Endometrial microvascular endothelial cells (primary cell): Measurements from ENCODE around the gene MFRP. TPM values are rescaled to one million over a fixed set of nuclear protein-coding genes. Genes with fewer than 3 reads are reported as not detected.

Experiments
- in situ Hi-C: cut with HindIII; loops from 2 replicates; pipeline ENCODE4 v1.10.0; 2017; ENCODE audit warnings: low sequenced_read_pairs, low pct_unique_long_range_greater_than_20kb; ENCODE audit errors: inconsistent ontology term
- total RNA-seq: library from RNA; depleted of rRNA; stranded (reverse); fragments of >200 nt; gene quantifications from one replicate; pipeline ENCODE4 v1.2.3, GENCODE V29; 2015; ENCODE audit errors: inconsistent ontology term

MFRP gene
- total RNA-seq, 1 donor from 2014 or later, result not detected

- in situ Hi-C loops, result no loop called here
Measured at GRCh38 chr11:119341222-119342022, 5.1 kb downstream of the MFRP start.

- in situ Hi-C loops, result no loop called here
Measured at GRCh38 chr11:119340335-119341221, 5.9 kb downstream of the MFRP start, which contains the start of gene C1QTNF5. TSS of gene C1QTNF5 (minus strand) at chr11:119340883. CDS start at chr11:119340397, 486 bp downstream.

DNA sequence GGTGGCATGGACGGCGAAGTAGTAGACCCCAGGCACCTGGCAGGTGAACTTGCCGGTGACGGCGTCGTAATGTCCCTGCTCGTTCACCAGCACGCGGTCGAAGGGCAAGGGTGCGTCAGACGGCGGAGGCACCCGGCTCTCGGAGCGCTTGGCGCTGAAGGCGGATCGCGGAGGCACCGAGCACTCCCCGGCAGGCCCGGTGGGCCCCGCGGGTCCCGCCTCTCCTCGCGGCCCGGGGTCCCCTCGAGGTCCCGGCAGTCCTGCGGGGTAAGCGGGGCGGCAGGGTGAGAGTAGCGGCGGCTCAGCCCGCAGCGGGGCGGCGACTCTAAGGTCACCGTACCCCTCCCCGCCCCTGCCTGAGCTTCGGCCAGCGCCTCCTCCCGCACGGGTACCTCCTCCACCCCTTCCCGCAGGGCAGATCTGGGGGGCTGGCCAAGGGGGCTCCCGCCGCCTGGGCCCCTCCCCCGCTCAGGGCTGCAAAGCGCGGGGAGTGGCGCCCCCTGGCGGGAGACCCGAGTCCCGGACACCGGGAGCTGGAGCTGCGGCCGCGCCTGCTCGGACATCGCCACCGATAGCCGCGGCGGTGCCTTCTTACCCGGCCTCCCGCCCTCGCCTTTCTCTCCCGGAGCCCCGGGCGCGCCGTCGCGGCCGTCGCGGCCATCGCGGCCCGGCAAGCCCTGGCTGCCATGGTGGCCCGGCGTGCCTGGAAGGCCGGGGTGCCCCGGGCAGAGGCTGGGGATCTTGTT lies 6.7 kb downstream of the MFRP start:
- in situ Hi-C loops, result no loop called here

DNA sequence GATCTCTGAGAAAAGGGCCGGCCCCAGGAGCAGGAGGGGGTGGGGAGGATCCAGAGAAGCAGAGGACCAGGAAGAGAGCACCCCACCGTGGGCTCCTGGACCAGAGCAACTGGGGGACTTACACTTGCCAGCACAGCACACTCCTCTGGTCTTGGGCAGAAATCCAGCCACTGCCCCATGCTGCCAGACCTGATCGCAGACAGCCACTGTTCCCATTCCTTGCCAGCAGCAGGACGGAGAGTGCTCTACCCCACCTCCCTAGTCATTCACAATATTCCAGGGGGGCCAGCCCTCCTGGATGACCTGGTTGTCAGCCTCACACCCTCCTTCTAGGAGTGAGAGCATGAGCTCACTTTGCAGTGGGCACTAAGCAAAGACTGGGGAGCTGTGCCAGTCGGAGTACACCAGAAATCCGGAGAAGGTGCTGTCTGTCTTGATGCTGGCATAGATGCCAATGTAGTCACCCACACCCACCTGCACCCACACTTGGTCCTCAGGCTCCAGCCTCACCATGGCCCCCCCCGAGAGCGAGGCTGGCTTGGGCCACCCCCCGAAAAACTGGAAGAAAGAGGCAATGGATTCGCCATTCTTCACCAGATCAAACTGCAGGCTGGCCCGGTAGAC lies 7.4 kb downstream of the MFRP start:
- in situ Hi-C loops, result no loop called here

- in situ Hi-C loops, result no loop called here
Measured at GRCh38 chr11:119338318-119338890, 8.1 kb downstream of the MFRP start.

DNA sequence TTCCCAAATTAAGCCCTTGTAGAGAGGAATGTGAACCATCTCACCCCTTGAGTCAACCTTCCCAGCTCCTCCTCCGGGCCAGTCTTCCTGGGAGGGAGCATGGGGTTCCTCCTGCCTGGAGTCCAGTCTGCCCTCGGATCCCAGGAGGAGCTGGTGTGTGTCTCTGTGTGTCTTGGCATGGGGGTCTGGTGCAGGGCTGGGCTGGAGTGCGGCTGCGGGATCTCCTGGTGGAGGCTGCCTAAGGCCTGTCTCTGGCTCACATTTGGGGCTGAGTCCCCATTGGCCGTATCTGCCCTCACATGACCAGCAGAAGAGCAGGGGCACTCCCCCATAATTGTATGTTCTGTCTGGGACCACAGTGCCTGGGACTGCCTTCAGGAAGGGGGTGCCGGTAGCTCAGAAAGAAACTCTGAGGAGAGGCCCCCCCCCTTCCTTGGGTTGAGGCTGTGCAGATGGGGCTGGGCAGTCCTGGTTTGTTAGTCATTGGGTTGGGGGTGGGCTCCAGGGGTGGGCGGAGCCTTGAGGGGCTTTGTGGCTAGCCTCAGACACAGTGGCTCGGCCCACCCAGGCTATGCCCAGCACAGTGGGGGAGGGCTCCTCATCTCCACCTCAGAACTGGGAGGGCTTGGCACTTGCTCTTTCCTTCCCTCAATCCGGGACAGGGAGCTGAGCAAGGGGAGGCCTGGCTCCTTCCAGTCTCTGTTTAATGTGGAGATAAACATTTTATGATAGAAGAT lies 8.8 kb downstream of the MFRP start:
- in situ Hi-C loops, result no loop called here

GRCh38 chr11:119336744-119337469 lies 9.6 kb downstream of the MFRP start:
- in situ Hi-C loops, result no loop called here

DNA sequence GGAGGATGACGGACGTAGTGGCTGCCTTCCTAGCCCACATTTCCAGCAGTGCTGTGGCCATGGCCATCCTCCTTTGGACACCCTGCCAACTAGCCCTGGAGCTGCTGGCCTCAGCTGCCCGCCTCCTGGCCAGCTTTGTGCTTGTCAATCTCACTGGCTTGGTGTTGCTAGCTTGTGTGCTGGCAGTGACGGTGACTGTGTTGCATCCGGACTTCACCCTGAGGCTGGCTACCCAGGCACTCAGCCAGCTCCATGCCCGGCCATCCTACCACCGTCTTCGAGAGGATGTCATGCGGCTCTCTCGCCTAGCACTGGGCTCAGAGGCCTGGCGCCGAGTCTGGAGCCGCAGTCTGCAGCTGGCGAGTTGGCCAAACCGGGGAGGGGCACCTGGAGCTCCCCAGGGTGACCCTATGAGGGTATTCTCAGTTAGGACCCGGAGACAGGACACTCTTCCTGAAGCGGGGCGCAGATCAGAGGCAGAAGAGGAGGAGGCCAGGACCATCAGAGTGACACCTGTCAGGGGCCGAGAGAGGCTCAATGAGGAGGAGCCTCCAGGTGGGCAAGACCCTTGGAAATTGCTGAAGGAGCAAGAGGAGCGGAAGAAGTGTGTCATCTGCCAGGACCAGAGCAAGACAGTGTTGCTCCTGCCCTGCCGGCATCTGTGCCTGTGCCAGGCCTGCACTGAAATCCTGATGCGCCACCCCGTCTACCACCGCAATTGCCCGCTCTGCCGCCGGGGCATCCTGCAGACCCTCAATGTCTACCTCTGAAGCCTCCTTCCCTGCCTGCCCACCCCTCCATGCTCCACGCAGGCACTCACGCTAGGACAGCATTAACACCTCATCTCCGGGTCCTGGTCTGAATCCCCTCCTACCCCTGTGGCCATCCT lies 10.6 kb downstream of the MFRP start:
- in situ Hi-C loops, result no loop called here

DNA sequence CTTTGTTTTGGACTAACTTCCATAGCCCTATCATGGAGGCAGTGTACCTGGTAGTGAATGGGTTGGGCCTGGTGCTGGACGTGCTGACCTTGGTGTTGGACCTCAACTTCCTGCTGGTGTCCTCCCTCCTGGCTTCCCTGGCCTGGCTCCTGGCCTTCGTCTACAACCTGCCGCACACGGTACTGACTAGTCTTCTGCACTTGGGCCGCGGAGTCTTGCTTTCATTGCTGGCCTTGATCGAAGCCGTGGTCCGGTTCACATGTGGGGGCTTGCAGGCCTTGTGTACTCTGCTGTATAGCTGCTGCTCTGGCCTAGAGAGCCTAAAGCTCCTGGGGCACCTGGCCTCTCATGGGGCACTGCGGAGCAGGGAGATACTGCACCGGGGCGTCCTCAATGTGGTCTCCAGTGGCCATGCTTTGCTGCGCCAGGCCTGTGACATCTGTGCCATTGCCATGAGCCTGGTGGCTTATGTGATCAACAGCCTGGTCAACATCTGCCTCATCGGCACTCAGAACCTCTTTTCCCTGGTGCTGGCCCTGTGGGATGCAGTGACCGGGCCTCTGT lies 11.3 kb downstream of the MFRP start:
- in situ Hi-C loops, result no loop called here

DNA sequence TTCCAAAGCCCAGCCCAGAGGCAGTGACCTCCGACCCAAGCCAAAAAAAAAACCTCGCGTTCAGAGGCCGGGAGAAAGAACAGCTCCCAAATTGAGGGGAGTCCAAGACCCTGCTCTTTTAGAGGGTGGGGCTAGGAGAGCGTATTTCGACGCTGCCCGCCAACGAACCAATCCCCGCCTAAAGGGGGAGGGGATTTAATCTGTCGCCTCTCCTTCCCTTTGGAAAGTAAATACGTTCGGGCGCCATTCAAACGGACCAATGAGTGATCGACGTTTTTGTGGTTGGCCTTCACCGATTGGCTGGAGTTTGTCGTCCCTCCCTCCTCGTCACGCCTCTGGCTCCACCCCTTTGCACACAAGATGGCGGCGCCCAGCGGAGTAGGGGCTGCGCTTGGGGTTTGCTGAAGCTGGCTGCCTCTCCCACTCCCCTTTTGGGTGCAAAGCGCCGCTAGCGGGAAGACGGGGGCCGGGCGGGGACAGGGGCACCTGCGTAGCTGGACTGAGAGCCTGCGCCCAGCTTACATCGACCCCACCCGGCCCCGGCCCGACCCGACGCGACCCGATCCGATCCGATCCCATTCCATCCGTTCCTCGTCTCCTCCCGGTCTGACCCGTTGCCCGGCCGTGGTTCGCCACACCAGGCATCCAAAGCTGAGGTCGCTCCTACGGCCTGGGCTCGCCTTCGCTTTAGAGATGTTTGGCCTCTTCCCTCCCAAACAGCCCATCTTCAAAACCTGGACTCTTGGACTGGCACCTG lies 12.2 kb downstream of the MFRP start, which contains the start of gene RNF26:
TSS of gene RNF26 (plus strand) at position 354 of the 757 bp plus-strand sequence. CDS start 596 bp downstream, outside the sequence.
- in situ Hi-C loops, result no loop called here

GRCh38 chr11:119332111-119332765 lies 14.3 kb downstream of the MFRP start:
- in situ Hi-C loops, result no loop called here

GRCh38 chr11:119330237-119330636 lies 16.3 kb downstream of the MFRP start:
- in situ Hi-C loops, result no loop called here

GRCh38 chr11:119329320-119329719 lies 17.2 kb downstream of the MFRP start:
- in situ Hi-C loops, result no loop called here

DNA sequence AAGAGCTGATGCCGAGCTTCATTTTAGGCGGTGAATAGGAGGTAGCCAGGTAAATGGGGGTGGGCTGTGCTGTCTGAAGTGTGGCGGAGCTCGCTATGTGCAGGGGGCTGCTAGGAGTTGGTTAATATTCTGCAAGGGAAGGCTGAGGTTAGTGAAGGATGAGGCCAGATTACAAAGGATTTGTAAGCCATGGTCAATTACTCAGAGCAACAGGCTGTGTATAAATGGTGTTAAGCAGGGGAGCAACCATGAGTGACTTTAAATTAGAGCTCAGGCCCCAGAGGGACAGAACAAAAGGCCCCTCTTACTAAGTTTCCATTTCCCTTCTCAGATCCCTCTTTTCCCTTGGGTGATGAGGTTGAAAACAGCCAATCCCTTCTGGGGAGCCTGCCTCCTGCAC lies 22.3 kb downstream of the MFRP start:
- in situ Hi-C loops, result no loop called here

DNA sequence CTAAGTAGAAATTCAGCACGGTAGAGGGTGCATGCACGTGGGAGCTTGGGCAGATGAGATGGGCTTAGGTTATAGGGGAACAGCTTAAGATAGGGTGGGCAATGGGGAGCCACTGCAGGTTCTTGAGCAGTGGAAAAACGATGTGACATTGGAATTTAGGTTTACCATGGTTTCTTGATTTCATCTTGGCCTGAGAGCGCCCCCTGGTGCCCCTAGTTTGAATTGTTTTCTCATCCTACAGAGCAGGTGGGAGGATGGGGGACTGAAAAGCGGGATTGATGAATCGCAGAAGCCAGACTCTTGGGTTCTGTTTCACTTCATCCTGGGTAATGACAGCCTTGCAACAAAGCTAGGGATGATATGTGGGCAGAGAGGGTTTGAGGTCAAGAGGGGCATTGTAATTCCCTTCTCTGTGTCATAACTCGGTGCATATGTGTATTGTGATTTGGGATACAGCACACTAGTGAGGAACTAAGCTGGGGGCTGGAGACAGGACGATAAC lies 22.9 kb downstream of the MFRP start:
- in situ Hi-C loops, result no loop called here
